ENCODE results near the gene PAX7.

PAX7 gene

DNA sequence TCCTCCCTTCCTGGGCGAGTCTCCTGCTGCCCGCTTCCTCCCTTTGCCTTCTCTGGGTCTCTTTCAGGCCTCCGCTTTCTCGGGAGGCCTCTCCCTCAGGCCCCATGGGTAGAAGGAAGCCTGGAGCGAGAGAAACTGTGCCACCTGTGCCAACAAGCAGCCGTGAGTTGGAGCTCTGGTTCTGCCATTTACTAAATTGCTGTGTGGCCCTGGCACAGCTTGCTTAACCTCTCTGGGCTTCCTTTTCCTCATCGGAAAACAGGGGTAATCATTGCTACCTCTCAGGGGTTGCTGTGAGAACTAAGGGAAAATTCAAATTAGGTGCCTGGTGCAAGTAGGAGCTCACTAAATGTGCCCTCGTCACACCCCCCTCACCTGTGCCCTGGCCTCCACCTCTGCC lies 80.4 kb downstream of the PAX7 start:
- no peak for DNase-seq

GRCh38 chr1:18711536-18712251 lies 81.0 kb downstream of the PAX7 start:
- DNase-seq, result peak; percentile 61

- peak; percentile 39 for DNase-seq
Measured at GRCh38 chr1:18712252-18712600, 81.6 kb downstream of the PAX7 start.

- no peak for DNase-seq
Measured at GRCh38 chr1:18714404-18715175, 83.9 kb downstream of the PAX7 start.

DNA sequence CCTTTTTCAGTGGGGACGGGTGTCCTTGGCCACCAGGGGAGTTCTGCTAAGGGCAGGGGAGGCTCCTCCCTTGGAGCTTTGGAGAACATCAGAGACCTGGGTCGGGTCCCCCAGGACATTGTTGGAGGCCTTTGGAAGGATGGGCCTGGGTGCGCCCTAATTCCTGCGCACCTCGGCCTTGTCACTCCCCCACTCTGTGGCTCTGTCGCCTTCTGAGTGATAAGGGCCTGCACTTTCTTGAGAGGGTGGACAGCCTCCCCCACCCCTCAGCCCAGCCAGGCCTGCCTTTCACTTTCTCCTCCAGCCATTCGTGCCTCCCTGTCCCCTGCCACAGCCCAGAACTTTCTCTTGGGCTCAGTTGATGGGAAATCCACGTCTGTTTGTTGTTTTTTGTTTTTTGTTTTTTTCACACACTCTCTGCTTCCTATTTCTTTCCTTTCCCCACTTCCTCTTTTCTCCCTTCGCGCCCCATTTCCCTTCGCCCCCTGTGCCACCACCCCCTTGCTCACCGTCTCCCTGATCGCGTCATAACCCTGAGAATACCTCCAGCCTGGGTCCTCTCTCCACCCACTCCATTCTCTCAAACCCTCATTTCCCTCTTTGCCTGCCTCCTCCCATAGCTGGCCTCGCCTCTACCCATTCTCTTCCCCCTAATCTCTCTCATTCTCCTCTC lies 85.6 kb downstream of the PAX7 start:
- DNase-seq, result no peak

- DNase-seq, result peak; percentile 53
Measured at GRCh38 chr1:18716785-18717678, 86.4 kb downstream of the PAX7 start.

GRCh38 chr1:18719786-18720451 lies 89.3 kb downstream of the PAX7 start:
- DNase-seq, result no peak

DNA sequence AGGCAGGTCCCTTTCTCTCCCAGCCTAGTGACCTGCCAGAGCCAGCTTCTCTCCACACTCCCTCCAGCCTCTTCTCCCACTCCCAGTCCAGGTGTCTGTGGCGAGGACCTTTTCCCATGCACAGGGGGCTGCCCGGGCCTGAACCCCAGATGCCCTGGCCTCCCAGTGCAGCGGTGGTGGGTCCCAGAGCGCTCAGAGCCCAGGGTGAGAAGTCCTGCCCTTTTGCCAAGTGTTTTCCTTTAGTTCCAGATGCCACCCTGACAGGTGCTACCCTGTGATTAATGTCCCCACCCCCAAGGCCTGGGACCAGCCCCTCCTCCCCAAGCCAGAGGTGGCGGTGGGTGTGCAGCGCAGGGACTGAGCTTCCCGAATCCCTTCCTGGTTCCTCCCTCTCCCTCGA lies 90.4 kb downstream of the PAX7 start:
- no peak for DNase-seq

DNA sequence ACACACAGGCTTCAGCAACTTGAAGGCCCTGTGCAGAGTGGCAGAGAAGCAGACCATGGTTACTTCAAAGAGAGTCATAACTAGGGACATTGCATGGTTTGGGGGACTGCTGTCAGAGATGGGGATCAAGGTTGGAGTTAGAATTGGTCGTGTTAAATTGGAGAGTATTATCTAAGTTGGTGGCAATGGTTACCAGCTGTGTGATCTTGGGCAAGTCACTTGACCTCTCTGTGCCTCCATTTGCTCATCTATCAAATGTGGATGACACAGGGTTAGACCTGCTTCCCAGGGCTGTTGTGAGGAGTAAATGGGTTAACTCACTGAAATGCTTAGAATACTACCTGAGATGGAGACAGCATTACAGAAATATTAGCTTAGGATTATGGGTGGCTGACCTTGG lies 91.1 kb downstream of the PAX7 start:
- DNase-seq, result no peak

- no peak for DNase-seq
Measured at GRCh38 chr1:18722270-18722669, 91.6 kb downstream of the PAX7 start.

- DNase-seq, result no peak
Measured at GRCh38 chr1:18723206-18723605, 92.6 kb downstream of the PAX7 start.

DNA sequence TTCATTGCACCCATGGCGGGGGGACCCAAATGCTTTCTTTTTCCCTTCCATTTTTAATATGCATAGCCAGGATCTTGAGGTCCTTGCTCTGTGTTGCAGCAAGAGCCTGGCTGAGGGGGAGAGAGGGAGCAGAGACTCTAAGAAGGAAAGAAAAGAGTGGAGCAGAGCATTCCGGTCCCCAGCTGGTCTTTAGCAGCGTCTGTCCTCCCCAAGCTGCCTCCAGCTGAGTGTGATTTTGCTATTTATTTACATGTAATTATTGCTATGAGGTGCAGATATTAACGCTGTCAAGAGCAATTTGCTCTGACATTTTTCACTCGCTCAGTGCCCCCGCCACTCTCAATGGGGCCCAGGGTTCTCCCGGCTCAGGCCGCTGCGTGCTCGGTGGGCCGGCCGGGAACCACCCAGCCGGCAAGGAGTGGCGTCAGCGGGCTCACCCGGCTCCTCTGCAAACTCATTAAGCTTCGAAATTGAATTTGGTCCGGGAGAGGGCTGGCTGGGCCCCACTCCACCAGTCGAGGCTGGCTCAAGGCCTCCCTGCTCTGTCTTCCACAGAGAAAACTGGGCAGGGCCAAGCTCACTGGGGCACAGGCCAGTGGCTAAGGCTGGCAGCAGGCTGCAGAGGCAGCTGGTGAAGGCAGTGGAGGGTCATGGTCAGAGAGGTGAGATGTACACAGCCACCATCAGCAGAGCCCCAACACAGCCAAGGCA lies 93.2 kb downstream of the PAX7 start:
- DNase-seq, result peak; percentile 87

- peak; percentile 54 for DNase-seq
Measured at GRCh38 chr1:18724801-18725200, 94.2 kb downstream of the PAX7 start.

GRCh38 chr1:18725231-18725895 lies 94.7 kb downstream of the PAX7 start:
- peak; percentile 85 for DNase-seq

- DNase-seq, result no peak
Measured at GRCh38 chr1:18726368-18726767, 95.7 kb downstream of the PAX7 start.

- DNase-seq, result no peak
Measured at GRCh38 chr1:18727956-18728355, 97.3 kb downstream of the PAX7 start.

DNA sequence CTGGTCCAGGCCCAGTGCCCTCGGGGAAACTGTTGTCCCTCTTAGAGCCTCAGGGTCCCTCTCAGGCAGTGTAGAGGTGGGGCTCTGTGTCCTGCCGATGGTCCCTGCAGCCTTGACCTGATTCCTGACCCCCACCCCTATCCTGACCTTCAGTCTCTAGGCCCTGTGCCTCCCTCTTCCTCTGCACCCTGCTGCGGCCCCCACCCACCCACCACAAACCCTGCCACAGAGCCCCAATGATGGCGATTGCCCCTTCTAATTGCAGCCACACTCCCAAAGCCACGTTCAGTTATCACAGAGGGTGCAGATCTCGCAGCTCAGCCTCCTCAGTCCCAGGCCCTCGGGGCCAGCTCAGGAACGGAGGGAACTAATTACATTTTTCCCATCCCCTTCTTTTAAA lies 99.7 kb downstream of the PAX7 start:
- no peak for DNase-seq

GRCh38 chr1:18731148-18731547 lies 100.5 kb downstream of the PAX7 start:
- DNase-seq, result no peak

GRCh38 chr1:18731591-18732235 lies 101.1 kb downstream of the PAX7 start:
- DNase-seq, result no peak

DNA sequence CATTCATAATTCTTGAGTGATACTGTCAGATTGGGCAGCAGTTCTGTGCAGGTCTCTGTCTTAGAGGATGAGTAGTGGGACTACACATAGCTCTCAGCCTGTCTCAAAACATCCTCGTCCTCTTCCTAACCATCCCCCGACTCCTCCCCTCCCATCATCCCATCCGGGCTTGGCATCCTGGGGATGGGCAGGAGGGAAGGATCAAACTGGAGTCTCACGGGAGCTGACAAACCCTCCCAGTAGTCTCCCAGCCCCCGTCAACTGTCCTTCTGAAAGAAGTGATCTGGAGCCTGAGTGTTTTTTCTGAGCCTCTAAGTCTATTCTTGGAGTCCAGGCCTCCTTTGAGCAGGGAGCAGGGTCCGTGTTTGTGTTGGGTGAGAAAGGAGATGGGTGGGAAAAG lies 102.0 kb downstream of the PAX7 start:
- DNase-seq, result no peak

GRCh38 chr1:18734001-18734400 lies 103.4 kb downstream of the PAX7 start:
- DNase-seq, result no peak

All from eye (tissue), 1 donor.